Esophagus squamous epithelium (tissue), 4 donors: ENCODE results near the gene MPPED2.

ENCODE experiments used
- POLR2A ChIP-seq, 4 donors: fragments of 450-650 bp; IDR thresholded peaks; one replicate each; pipeline ENCODE4 v1.6.1; 2017; ENCODE audit warnings: antibody characterized with exemption in 4 of 4, mild to moderate bottlenecking in 4 of 4, moderate library complexity in 3 of 4
- TF ChIP-seq, protein P1 (sequence below), 6 experiments: fragments of 450-650 bp in 4 of 6; fragments of 200-600 bp in 2 of 6; sonication (generic) in 2 of 6; IDR thresholded peaks; one replicate each; pipeline ENCODE4 v1.5.1; 2016 to 2019; ENCODE audit warnings: antibody characterized with exemption in 6 of 6, mild to moderate bottlenecking in 4 of 6, moderate library complexity in 4 of 6

DNA sequence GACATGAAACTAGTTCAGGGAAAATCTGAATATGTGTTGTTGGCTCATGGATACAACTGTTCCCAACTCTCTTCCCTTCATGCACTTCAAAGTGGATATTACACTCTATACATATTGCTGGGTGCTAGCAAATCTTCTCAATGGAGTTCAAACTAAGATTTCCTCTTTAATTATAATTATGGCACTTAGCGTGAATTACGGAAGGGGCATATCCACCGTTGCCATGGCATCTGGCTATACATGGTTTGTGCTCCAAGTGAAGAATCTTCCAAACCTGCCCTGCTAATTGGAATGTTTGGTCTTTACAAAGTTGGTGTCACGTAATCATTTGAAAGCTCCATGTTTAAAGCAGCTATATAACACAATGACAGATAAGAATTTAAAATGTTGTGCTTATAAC lies 5.6 kb downstream of the MPPED2 start:
- TF ChIP-seq POLR2A (IDR thresholded peaks at IDR 0.05): no peak
- TF ChIP-seq, protein P1, sequence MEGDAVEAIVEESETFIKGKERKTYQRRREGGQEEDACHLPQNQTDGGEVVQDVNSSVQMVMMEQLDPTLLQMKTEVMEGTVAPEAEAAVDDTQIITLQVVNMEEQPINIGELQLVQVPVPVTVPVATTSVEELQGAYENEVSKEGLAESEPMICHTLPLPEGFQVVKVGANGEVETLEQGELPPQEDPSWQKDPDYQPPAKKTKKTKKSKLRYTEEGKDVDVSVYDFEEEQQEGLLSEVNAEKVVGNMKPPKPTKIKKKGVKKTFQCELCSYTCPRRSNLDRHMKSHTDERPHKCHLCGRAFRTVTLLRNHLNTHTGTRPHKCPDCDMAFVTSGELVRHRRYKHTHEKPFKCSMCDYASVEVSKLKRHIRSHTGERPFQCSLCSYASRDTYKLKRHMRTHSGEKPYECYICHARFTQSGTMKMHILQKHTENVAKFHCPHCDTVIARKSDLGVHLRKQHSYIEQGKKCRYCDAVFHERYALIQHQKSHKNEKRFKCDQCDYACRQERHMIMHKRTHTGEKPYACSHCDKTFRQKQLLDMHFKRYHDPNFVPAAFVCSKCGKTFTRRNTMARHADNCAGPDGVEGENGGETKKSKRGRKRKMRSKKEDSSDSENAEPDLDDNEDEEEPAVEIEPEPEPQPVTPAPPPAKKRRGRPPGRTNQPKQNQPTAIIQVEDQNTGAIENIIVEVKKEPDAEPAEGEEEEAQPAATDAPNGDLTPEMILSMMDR (IDR thresholded peaks at IDR 0.05): no peak
